HCT116 (cell line): ENCODE results near the gene SOX18.

Source experiments
- CBX3 ChIP-seq: IDR thresholded peaks from 2 replicates; pipeline ENCODE4 v1.6.1; 2012; ENCODE audit warnings: low read depth
- ELF1 ChIP-seq: IDR thresholded peaks from 2 replicates; pipeline ENCODE4 v1.6.1; 2012; ENCODE audit warnings: low read depth, borderline replicate concordance
- POLR2A ChIP-seq: IDR thresholded peaks from 2 replicates; pipeline ENCODE4 v1.7.0; 2011; ENCODE audit warnings: borderline replicate concordance; ENCODE audit not compliant: insufficient read depth, insufficient read length; ENCODE audit errors: extremely low read depth
- SP1 ChIP-seq: IDR thresholded peaks from 2 replicates; pipeline ENCODE4 v1.6.1; 2012; ENCODE audit warnings: low read depth
- SRF ChIP-seq: IDR thresholded peaks from 2 replicates; pipeline ENCODE4 v1.6.1; 2012; ENCODE audit warnings: low read depth
- YY1 ChIP-seq: IDR thresholded peaks from 2 replicates; pipeline ENCODE4 v1.6.1; 2011; ENCODE audit warnings: low read length, low read depth, moderate library complexity, mild to moderate bottlenecking; ENCODE audit not compliant: insufficient replicate concordance; ENCODE audit errors: extremely low read depth
- ZFX ChIP-seq: fragments of 450-650 bp; IDR thresholded peaks from 2 replicates; pipeline ENCODE4 v1.6.1; 2017
- TF ChIP-seq, protein P1 (sequence below), 3 experiments: fragments of 200-600 bp in 1 of 3; sonication (generic) in 1 of 3; IDR thresholded peaks in 2 of 3; conservative IDR thresholded peaks in 1 of 3; 2 replicates each; pipeline ENCODE4 v1.5.1; 2012 to 2017; ENCODE audit warnings: low read depth in 2 of 3, low read length in 2 of 3, antibody characterized with exemption in 1 of 3, borderline replicate concordance in 1 of 3, control low read depth in 1 of 3, mild to moderate bottlenecking in 1 of 3, mixed read lengths in 1 of 3, mixed run types in 1 of 3, moderate library complexity in 1 of 3; ENCODE audit not compliant: insufficient read depth in 1 of 3

DNA sequence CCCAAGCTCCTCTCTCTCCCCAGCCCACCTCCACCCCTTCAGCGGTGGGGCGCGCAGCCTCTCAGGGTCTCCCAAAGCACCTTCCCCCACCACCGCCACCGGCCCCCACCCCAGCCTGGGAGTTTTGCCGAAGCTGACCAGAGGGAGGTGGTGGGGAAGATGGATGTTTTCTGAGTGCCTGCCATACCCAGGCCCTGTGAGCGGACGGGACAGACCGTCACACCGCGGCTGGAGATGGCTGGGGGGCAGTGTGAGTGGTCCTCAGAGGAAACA, 7.7 kb downstream of the SOX18 start:
- TF ChIP-seq POLR2A: no peak
- TF ChIP-seq, protein P1, sequence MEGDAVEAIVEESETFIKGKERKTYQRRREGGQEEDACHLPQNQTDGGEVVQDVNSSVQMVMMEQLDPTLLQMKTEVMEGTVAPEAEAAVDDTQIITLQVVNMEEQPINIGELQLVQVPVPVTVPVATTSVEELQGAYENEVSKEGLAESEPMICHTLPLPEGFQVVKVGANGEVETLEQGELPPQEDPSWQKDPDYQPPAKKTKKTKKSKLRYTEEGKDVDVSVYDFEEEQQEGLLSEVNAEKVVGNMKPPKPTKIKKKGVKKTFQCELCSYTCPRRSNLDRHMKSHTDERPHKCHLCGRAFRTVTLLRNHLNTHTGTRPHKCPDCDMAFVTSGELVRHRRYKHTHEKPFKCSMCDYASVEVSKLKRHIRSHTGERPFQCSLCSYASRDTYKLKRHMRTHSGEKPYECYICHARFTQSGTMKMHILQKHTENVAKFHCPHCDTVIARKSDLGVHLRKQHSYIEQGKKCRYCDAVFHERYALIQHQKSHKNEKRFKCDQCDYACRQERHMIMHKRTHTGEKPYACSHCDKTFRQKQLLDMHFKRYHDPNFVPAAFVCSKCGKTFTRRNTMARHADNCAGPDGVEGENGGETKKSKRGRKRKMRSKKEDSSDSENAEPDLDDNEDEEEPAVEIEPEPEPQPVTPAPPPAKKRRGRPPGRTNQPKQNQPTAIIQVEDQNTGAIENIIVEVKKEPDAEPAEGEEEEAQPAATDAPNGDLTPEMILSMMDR (IDR thresholded peaks at IDR 0.05 in 2 of 3, conservative IDR thresholded peaks at IDR 0.05 in 1 of 3; ENCODE audit: borderline replicate concordance in 1 of 3, insufficient read depth in 1 of 3, low read depth in 2 of 3, low read length in 2 of 3): no peak
- no peak for TF ChIP-seq SRF
- TF ChIP-seq CBX3: no peak
- TF ChIP-seq SP1: no peak
- TF ChIP-seq ZFX: no peak
- TF ChIP-seq ELF1: no peak
- no peak for TF ChIP-seq YY1
